HG02610 (cell line): ENCODE data around the gene APOBEC3F.
"Not testable (repeated sequence)": the region's sequence is repeated elsewhere in the genome, so short reads cannot be mapped to it uniquely, and the experiment has no call there.

ENCODE experiments used
- ATAC-seq: cut with Tn5 transposase; IDR thresholded peaks from one replicate; pipeline ENCODE4 v1.9.1; 2021; ENCODE audit warnings: mild to moderate bottlenecking, moderate library complexity; ENCODE audit not compliant: unreplicated experiment

APOBEC3F gene

GRCh38 chr22:39068033-39068785, 27.5 kb downstream of the APOBEC3F start:
- no peak for ATAC-seq

GRCh38 chr22:39070186-39070585, 29.5 kb downstream of the APOBEC3F start:
- ATAC-seq: no peak

DNA sequence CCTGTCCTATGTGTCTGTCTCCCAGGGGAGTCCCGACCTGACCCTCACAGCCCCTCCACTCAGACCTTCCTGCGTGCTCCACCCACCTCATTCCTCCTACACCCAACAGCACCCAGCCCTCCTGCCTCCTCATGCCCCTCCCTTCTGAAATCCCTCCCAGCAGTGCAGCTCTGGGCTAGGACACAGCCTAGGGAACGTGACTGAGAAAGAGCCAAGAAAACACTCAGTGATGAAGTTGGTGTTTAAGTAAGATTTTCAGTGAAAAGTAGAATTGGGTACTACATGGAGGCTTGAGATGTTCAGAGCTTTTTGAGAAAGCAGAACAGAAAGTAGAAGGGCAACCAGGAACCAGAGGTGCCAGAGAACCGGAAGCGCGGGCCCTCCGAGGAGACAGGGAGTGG, 31.9 kb downstream of the APOBEC3F start:
- not testable (repeated sequence) for ATAC-seq

GRCh38 chr22:39073981-39074380, 33.3 kb downstream of the APOBEC3F start:
- no peak for ATAC-seq

DNA sequence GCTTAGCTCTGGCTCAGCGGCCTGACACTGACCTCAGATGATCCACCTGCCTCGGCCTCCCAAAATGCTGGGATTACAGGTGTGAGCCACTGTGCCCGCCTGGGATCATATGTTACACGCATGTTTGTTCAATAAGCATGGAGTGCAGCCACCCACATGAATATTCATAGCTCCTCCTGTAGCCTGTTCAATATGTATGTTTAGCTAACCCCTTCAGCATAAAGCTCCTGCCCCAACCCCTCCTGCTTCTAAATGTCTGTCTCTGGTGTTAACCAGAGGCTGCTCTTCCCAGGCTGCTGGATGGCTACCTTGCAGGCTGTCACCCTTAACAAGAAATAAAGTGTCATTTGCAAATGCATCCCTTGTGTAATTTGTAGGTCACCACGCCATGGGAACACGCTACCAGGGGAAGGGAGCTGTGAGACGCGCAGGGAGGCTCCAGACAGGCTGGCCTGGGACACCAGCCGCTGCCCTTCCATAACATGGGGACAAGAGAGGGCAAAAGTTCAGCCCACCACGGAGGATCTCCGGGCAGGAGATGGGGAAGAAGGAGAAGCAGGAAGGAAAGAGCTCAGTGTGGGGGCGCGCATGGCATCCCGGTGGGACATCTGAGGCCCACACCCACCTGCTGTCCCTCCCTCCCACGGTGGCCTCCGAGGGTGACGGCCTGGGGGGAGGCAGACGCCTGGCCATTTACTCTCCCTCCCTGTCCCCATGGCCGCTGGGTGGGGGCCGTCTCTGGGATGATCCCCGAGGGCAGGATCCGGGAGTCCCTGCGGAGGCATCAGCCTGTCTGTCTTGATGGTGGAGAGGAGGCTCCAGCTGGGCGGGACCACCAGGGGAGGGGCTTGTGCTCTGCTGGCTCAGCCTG, 35.7 kb downstream of the APOBEC3F start:
- not testable (repeated sequence) for ATAC-seq

GRCh38 chr22:39077026-39077840, 36.6 kb downstream of the APOBEC3F start, which contains the start of gene APOBEC3G:
Gene APOBEC3G (plus strand): TSS chr22:39077275. CDS start chr22:39077362, 87 bp downstream.
- peak; percentile 75 for ATAC-seq

- not testable (repeated sequence) for ATAC-seq
Measured at GRCh38 chr22:39077912-39078311, 37.2 kb downstream of the APOBEC3F start.

- ATAC-seq: no peak
Measured at GRCh38 chr22:39078329-39078728, 37.7 kb downstream of the APOBEC3F start.

GRCh38 chr22:39079054-39079637, 38.5 kb downstream of the APOBEC3F start:
- not testable (repeated sequence) for ATAC-seq

DNA sequence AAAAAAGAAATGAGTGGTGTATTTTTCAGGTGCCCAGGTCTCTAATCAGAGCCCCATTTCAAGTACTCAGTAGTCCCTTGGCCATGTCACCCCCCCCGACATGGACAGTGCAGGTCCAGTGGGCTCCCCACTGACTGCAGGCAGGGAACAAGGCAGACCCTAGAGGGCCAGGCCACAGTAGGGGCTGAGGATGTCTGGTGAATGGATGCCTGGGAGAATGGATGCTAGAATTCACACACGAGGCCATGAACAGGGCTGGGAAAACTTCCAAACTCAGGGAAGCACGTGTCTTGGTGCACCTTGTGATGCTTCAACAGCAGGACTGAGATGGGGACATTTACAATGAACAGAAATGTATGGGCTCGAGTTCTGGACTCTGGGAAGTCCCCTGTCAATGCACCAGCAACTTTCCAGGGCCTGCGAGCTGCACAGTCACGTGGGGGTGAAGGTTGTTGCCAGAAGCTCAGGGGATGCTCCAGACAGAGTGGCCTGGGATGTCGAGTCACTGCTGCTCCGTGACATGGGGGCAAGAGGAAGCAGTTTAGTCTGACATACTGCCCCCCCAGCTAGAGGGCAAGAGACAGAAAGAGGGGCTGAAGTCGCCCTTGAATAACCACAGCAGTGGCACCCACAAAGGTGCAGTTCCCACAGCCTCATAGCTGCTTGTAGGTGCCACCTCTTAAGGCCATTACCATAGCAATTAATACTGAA, 39.5 kb downstream of the APOBEC3F start:
- no peak for ATAC-seq

- no peak for ATAC-seq
Measured at GRCh38 chr22:39081016-39081415, 40.4 kb downstream of the APOBEC3F start.

DNA sequence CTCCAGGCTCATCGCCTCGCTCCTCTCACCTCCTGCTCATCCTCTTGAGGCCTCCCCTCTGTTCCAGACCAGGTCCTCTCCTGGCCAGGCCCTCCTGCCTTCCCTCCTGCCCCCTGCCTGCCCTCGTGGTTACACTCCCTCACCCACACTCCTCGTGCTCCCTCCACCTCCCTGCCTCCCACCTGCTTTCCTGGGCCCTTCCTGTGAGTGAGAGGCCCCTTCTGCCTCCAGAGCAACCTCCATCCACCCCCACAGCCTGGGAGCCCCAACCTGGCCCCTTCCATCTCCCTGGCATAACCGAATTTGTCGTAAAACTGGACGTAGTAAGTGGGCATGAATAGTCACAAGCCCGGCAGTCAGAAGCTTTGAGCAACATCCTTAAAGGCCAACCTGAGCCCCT, 40.9 kb downstream of the APOBEC3F start:
- ATAC-seq: no peak

- no peak for ATAC-seq
Measured at GRCh38 chr22:39083212-39084165, 42.8 kb downstream of the APOBEC3F start.

DNA sequence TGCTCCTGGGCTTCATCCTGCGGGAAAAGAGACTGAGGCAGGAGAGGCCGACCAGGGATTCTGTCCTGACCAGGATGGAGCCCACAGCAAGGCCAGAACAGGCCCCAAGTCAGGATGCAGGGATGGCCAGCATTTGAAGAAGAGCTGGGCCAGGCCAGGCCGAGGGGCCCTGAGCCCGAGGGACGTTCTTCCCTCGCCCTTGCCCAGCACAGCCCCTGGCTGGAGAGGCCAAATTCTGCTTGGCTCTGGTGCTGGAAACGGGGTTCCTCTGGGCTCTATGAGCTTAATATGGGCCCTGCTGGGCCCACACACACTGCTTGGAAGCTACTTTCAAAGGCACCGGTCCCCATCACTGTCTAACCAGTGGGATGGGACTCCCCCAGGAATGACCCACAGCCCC, 44.0 kb downstream of the APOBEC3F start:
- ATAC-seq: no peak

GRCh38 chr22:39087098-39087497, 46.4 kb downstream of the APOBEC3F start:
- no peak for ATAC-seq

DNA sequence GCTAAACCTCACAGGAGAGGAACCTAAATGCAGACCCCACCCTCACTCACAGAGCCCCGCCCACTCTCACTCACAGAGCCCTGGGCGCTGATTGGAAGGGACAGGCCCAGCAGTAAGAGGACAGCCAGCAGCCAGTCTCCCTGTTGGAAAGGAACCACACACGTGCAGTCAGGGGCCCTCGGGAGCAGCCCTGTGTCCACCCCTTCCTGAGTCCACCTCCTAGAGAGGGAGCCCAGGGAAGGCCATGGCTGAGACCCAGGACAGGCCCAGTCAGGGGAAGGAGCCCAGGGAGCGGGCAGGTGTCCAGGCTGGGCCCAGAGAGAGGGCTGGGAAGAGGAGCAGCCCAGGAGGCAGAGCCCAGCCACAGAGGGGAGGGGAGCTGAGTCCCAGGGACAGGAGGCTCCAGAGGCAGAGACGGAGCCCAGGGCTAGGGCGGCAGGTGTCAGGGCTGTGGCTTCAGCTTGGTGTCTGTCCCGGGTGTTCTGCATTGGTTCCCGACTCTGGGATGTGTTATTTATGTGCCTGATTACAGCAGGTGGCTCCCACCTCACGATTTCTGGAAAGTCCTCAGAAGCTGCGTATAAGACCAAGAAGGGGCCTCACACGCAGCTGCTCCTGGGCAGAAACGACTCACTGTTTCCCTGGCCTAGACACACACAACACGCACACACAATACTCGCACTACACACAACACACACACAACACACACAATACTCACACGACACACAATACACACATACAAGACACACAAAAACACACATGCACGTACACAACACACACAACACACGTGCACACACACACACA, 47.4 kb downstream of the APOBEC3F start:
- ATAC-seq: no peak

DNA sequence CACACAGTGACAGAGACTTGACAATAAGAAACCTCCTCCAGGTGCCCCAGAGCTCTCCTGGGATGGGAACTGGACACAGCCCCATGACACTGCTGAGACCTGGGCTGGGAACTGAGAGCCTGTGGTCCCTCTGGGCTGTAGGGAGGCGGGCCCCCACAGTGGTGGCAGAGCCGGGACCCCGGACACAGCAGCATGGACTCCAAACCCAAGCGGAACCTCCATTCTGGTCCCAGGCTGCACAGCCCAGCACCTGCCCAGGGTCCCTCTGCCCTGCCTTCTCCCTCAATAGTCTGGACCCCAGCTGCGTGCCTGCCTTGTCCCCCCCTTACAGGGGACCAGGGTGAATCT, 48.0 kb downstream of the APOBEC3F start:
- ATAC-seq: no peak

DNA sequence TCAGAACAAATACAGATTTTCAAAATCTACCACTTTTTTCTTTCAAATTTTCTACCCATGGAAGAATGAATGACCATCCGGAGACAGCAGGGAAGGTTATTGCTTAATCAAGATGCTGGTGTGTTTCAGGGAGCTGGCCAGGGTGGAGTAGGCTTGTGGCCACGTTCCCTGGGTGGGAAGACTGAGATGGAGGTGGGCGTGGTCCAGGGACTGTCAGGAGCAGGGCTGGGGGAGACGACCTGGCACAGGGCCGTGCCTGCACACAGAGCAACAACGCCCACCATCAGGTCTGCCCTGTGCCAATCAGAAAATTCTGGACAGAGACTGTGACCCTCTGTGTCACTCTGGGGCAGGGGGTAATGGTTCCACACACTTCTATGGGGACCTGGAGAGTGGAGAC, 49.3 kb downstream of the APOBEC3F start:
- no peak for ATAC-seq
